Liver (tissue), 9 donors: Measurements from ENCODE around the gene NLRP11. TPM values are rescaled to one million over a fixed set of nuclear protein-coding genes. Genes with fewer than 3 reads are reported as not detected.

Experiments used
- DNase-seq: peaks from one replicate; pipeline ENCODE4 v3.0.0-alpha.2; 2017; ENCODE audit warnings: low spot score
- H3K27ac ChIP-seq, 2 donors: one replicate each; pipeline ENCODE4 v1.7.0; 2013; ENCODE audit warnings: inconsistent platforms in 2 of 2, low read length in 2 of 2, control low read depth in 1 of 2, low read depth in 1 of 2, mild to moderate bottlenecking in 1 of 2
- H3K27me3 ChIP-seq, 4 donors: one replicate each; pipeline versions ENCODE4 v1.6.1 to v1.7.0; 2013; ENCODE audit warnings: low read length in 3 of 4, inconsistent platforms in 1 of 4, mild to moderate bottlenecking in 1 of 4, moderate library complexity in 1 of 4; ENCODE audit not compliant: control insufficient read depth in 4 of 4, insufficient read depth in 4 of 4
- H3K36me3 ChIP-seq, 4 donors: one replicate each; pipeline versions ENCODE4 v1.6.1 to v1.7.0; 2013; ENCODE audit warnings: low read length in 3 of 4, mild to moderate bottlenecking in 3 of 4, low read depth in 1 of 4, moderate library complexity in 1 of 4; ENCODE audit not compliant: control insufficient read depth in 4 of 4, insufficient read depth in 3 of 4
- H3K4me1 ChIP-seq, 4 donors: one replicate each; pipeline versions ENCODE4 v1.6.1 to v1.7.0; 2013; ENCODE audit warnings: low read length in 3 of 4, mild to moderate bottlenecking in 3 of 4, moderate library complexity in 1 of 4; ENCODE audit not compliant: control insufficient read depth in 4 of 4, insufficient read depth in 4 of 4
- H3K4me3 ChIP-seq, 3 donors: one replicate each; pipeline versions ENCODE4 v1.6.1 to v1.7.0; 2013; ENCODE audit warnings: low read length in 3 of 3, control low read depth in 1 of 3, low read depth in 1 of 3, mild to moderate bottlenecking in 1 of 3
- H3K9ac ChIP-seq, 2 donors: one replicate each; pipeline ENCODE4 v1.7.0; 2013; ENCODE audit warnings: low read length in 2 of 2, mild to moderate bottlenecking in 2 of 2, moderate library complexity in 2 of 2, control low read depth in 1 of 2, low read depth in 1 of 2
- H3K9me3 ChIP-seq, 4 donors: one replicate each; pipeline versions ENCODE4 v1.6.1 to v1.7.0; 2013; ENCODE audit warnings: low read length in 3 of 4; ENCODE audit not compliant: control insufficient read depth in 4 of 4
- EGR1 ChIP-seq, 2 donors: IDR thresholded peaks; 2 replicates each; pipeline ENCODE4 v1.6.1; 2016 to 2018; ENCODE audit warnings: antibody characterized with exemption in 2 of 2, low read depth in 2 of 2
- FOXA1 ChIP-seq: IDR thresholded peaks from 2 replicates; pipeline ENCODE4 v1.6.1; 2016; ENCODE audit warnings: antibody characterized with exemption
- FOXA2 ChIP-seq: IDR thresholded peaks from 2 replicates; pipeline ENCODE4 v1.6.1; 2016; ENCODE audit warnings: antibody characterized with exemption
- HNF4A ChIP-seq, 2 donors: conservative IDR thresholded peaks; 2 replicates each; pipeline ENCODE4 v1.6.1; 2016; ENCODE audit warnings: antibody characterized with exemption in 2 of 2, mild to moderate bottlenecking in 2 of 2
- HNF4G ChIP-seq: IDR thresholded peaks from 2 replicates; pipeline ENCODE4 v1.6.1; 2016; ENCODE audit warnings: antibody characterized with exemption
- NR2F2 ChIP-seq: IDR thresholded peaks from 2 replicates; pipeline ENCODE4 v1.6.1; 2016; ENCODE audit warnings: antibody characterized with exemption
- RAD21 ChIP-seq, 2 donors: IDR thresholded peaks; 2 replicates each; pipeline ENCODE4 v1.6.1; 2016; ENCODE audit warnings: antibody characterized with exemption in 2 of 2, mild to moderate bottlenecking in 2 of 2
- REST ChIP-seq: IDR thresholded peaks from 2 replicates; pipeline ENCODE4 v1.6.1; 2016; ENCODE audit warnings: antibody characterized with exemption, mild to moderate bottlenecking
- RXRA ChIP-seq, 2 donors: IDR thresholded peaks; 2 replicates each; pipeline ENCODE4 v1.6.1; 2017 to 2018; ENCODE audit warnings: antibody characterized with exemption in 2 of 2, mild to moderate bottlenecking in 1 of 2
- SP1 ChIP-seq: IDR thresholded peaks from 2 replicates; pipeline ENCODE4 v1.6.1; 2018; ENCODE audit warnings: antibody characterized with exemption, mild to moderate bottlenecking
- TAF1 ChIP-seq: conservative IDR thresholded peaks from 2 replicates; pipeline ENCODE4 v1.6.1; 2016; ENCODE audit warnings: antibody characterized with exemption, mild to moderate bottlenecking
- ZBTB33 ChIP-seq: IDR thresholded peaks from 2 replicates; pipeline ENCODE4 v1.6.1; 2016; ENCODE audit warnings: antibody characterized with exemption
- WGBS: extraction: QIAGEN DNeasy Blood & Tissue Kit; methylation state at CpG from one replicate; pipeline ENCODE4 v1.1.7; 2013; 5-methylcytosine and 5-hydroxymethylcytosine counted together
- polyA plus RNA-seq, 2 donors: library from polyadenylated mRNA; stranded (reverse) in 1 of 2; unstranded in 1 of 2; fragments of 200-250 nt in 1 of 2; fragments of >200 nt in 1 of 2; fragmentation: Nextera tagmentation in 1 of 2; extraction: Ambion mirVana in 1 of 2; gene quantifications; one replicate each; pipeline versions ENCODE4 v1.2.1 to v1.2.3, GENCODE V29; 2013 to 2015
- total RNA-seq, 2 donors: library from RNA; depleted of rRNA; stranded (reverse); fragments of >200 nt; gene quantifications; one replicate each; pipeline ENCODE4 v1.2.3, GENCODE V29; 2014
- TF ChIP-seq, protein P1 (sequence below): IDR thresholded peaks from 2 replicates; pipeline ENCODE4 v1.6.1; 2016; ENCODE audit warnings: antibody characterized with exemption
- TF ChIP-seq, protein P2 (sequence below): fragments of 150-350 bp; IDR thresholded peaks from 2 replicates; pipeline ENCODE4 v1.5.1; 2017; ENCODE audit warnings: improper control_type of control experiment, low read depth, low read length; ENCODE audit not compliant: missing input control
- donor health status: healthy.
- donor health status: healthy.
- donor health status: healthy.
- donor health status: healthy.
- donor health status: healthy.

NLRP11 gene
- total and polyA plus RNA-seq, 4 donors, result 0.28 to 0.33 TPM; not detected in 2

DNA sequence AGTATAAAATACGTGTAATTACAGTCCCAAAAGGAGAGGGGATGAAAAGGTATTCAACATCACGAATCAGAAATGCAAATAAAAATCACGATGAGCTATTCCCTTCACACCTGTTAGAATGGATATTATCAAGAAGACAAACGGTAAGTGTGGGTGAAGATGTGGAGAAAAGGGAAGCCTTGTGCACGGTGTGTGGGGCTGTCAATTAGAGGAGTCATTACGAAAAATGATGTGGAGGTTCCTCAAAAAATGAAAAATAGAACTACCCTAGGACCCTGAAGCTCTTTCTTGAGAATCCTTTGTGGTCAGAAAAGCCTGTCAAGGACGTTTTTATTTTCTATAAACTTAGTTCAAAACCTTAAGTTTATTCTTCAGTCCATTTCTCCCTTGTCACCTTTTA, 19.4 kb downstream of the NLRP11 start (continued):
- TF ChIP-seq ZBTB33 (no peak), FOXA2 (no peak), TAF1 (no peak)
- TF ChIP-seq, protein P1, sequence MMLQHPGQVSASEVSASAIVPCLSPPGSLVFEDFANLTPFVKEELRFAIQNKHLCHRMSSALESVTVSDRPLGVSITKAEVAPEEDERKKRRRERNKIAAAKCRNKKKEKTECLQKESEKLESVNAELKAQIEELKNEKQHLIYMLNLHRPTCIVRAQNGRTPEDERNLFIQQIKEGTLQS, result no peak

DNA sequence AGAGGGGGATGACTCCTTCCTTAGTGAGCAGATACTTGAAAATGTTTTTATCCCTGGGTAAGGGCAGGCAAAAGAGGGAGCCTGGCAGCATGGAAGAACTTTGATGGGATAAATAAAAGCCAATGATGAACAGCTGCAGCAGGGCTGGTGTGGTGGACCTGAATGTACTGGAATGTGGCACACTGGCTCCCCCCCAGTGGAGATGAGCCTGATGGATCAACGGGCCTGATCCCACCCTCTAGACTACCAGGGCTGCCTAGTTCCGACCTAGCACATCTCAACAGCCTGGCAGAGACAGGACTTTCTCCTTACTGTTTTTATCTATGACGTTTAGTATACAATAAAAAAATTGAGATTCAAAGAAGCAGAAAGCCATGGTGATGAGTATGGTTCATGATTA, 20.5 kb downstream of the NLRP11 start:
- no peak for DNase-seq
- H3K27me3 ChIP-seq, result peaks cover 0 to under 1% (median 0%) of the 10 kb centered on the region in 4 donors
- H3K27ac ChIP-seq, result no peak overlapping the region
- H3K9ac ChIP-seq, result no peak overlapping the region
- no peak overlapping the region for H3K4me3 ChIP-seq
- no peaks in the 10 kb centered on the region for H3K36me3 ChIP-seq
- H3K4me1 ChIP-seq, result peaks cover 0 to 8% (median 3%) of the 10 kb centered on the region in 4 donors
- TF ChIP-seq FOXA1, result no peak
- TF ChIP-seq RAD21 (IDR thresholded peaks at IDR 0.05), result no peak
- TF ChIP-seq, protein P2, sequence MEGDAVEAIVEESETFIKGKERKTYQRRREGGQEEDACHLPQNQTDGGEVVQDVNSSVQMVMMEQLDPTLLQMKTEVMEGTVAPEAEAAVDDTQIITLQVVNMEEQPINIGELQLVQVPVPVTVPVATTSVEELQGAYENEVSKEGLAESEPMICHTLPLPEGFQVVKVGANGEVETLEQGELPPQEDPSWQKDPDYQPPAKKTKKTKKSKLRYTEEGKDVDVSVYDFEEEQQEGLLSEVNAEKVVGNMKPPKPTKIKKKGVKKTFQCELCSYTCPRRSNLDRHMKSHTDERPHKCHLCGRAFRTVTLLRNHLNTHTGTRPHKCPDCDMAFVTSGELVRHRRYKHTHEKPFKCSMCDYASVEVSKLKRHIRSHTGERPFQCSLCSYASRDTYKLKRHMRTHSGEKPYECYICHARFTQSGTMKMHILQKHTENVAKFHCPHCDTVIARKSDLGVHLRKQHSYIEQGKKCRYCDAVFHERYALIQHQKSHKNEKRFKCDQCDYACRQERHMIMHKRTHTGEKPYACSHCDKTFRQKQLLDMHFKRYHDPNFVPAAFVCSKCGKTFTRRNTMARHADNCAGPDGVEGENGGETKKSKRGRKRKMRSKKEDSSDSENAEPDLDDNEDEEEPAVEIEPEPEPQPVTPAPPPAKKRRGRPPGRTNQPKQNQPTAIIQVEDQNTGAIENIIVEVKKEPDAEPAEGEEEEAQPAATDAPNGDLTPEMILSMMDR, result no peak
- TF ChIP-seq NR2F2, result no peak
- TF ChIP-seq, protein P1, result no peak
- no peak for TF ChIP-seq HNF4A (conservative IDR thresholded peaks at IDR 0.05)
- no peak for TF ChIP-seq EGR1 (IDR thresholded peaks at IDR 0.05; ENCODE audit: low read depth in 2 of 2)
- no peak for TF ChIP-seq ZBTB33
- TF ChIP-seq RXRA (IDR thresholded peaks at IDR 0.05), result no peak
- TF ChIP-seq SP1, result no peak
- no peak for TF ChIP-seq REST
- no peak for TF ChIP-seq HNF4G
- no peaks in the 10 kb centered on the region for H3K9me3 ChIP-seq
- WGBS, result 61% methylated on average over 3 of the region's 3 CpGs
